Activated CD4-positive, alpha-beta T cell treated with anti-CD3 and anti-CD28 coated beads for 24 hours (primary cell): ENCODE measurements around the gene TAOK2.

Experiments used
- DNase-seq, 2 donors: peaks; one replicate each; pipeline ENCODE4 v3.0.0-alpha.2; 2020; ENCODE audit warnings: low read depth in 2 of 2

Gene TAOK2

DNA sequence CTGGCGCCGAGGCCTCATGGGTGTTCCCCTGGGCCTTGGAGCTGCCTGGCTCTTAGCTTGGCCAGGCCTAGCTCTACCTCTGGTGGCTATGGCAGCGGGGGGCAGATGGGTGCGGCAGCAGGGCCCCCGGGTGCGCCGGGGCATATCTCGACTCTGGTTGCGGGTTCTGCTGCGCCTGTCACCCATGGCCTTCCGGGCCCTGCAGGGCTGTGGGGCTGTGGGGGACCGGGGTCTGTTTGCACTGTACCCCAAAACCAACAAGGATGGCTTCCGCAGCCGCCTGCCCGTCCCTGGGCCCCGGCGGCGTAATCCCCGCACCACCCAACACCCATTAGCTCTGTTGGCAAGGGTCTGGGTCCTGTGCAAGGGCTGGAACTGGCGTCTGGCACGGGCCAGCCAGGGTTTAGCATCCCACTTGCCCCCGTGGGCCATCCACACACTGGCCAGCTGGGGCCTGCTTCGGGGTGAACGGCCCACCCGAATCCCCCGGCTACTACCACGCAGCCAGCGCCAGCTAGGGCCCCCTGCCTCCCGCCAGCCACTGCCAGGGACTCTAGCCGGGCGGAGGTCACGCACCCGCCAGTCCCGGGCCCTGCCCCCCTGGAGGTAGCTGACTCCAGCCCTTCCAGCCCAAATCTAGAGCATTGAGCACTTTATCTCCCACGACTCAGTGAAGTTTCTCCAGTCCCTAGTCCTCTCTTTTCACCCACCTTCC is 13.9 kb downstream of the TAOK2 start:
- no peak for DNase-seq

GRCh38 chr16:29988346-29989075 is 14.8 kb downstream of the TAOK2 start:
- no peak for DNase-seq

- DNase-seq: no peak
These were observed 15.6 kb downstream of the TAOK2 start for GRCh38 chr16:29989111-29989858.

GRCh38 chr16:29990034-29990433 is 16.4 kb downstream of the TAOK2 start:
- no peak for DNase-seq

DNA sequence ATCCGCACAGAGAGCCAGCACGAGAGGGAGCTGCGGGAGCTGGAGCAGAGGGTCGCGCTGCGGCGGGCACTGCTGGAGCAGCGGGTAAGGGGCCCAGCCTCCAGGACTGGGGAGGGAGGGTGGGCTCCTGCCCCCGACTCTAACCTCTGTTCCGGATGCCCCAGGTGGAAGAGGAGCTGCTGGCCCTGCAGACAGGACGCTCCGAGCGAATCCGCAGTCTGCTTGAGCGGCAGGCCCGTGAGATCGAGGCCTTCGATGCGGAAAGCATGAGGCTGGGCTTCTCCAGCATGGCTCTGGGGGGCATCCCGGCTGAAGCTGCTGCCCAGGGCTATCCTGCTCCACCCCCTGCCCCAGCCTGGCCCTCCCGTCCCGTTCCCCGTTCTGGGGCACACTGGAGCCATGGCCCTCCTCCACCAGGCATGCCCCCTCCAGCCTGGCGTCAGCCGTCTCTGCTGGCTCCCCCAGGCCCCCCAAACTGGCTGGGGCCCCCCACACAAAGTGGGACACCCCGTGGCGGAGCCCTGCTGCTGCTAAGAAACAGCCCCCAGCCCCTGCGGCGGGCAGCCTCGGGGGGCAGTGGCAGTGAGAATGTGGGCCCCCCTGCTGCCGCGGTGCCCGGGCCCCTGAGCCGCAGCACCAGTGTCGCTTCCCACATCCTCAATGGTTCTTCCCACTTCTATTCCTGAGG is 17.4 kb downstream of the TAOK2 start:
- DNase-seq: no peak

DNA sequence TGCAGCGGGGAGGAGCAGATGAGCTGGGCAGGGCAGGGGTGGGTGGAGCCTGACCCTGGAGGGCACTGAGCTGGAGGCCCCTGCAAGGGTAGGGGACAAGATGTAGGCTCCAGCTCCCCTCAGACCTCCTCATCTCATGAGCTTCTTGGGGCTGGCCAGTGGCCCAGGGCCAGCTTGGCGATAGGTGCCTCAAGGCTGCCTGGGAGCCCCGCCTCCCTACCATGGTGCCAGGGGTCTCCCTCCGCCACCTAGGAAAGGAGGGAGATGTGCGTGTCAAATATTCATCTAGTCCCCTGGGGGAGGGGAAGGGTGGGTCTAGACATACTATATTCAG is 17.9 kb downstream of the TAOK2 start:
- DNase-seq: no peak

DNA sequence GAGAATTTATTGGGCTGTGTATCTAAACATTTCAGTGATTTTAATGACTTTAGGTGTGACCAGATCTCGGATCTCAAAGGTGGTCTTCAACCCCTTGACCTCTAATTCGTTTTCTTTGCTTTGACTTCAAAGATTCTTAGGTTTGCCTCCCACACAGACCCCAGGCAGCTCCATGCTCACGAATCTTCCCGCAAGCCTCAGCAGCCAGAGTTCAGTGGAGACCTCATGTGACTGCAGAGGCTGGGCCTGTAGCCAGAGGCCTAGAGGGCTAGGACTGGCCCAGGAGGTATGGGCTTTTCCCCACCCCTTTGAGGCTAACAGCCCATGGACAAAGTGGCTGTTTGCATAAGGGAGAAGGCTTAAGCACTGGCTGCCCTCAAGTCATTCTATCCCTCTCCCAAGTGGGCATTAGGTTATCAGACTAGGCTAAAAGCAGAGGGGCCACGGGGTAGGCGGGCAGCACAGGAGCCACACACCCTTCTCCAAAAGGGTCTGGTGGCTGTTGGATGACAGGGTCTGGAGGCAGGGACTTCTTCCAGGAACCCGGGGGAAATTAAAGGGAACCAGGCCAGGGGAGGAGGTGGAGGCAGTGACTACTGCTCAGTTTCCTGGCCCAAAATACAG is 18.8 kb downstream of the TAOK2 start:
- no peak for DNase-seq

DNA sequence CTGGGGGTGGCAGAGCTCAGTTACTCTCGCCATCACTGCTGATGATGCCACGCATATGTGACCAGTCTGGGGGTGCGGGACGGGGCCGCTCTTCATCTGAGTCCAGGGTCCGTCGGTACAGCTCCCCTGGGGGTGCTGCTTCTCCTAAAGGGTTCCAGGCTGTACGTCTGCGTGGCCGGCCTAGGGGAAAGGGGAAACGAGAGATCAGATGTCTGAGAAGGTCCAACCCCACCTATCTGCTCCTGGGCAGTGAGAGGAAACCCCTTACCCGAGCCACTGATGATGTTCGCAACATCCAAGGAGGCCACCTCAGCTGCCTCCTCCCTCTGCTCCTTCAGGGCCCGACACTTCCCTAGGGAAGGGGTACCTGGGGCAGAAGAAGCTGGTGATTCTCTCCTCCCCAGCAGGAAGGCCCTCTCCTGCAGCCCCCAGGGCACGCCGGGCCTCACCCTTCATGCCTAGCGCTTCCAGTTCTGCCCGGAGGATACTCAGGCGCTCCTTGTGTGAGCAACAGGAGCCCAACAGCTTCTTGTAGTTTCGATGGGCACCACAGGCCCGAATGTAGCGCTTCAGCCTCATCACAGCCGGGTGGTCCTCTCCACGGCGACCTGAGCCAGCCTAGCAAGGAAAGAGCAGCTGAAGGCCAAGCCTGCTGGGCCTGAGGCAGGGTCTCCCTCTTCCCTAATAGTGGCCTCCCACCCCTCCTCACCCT is 19.7 kb downstream of the TAOK2 start:
- DNase-seq: no peak

DNA sequence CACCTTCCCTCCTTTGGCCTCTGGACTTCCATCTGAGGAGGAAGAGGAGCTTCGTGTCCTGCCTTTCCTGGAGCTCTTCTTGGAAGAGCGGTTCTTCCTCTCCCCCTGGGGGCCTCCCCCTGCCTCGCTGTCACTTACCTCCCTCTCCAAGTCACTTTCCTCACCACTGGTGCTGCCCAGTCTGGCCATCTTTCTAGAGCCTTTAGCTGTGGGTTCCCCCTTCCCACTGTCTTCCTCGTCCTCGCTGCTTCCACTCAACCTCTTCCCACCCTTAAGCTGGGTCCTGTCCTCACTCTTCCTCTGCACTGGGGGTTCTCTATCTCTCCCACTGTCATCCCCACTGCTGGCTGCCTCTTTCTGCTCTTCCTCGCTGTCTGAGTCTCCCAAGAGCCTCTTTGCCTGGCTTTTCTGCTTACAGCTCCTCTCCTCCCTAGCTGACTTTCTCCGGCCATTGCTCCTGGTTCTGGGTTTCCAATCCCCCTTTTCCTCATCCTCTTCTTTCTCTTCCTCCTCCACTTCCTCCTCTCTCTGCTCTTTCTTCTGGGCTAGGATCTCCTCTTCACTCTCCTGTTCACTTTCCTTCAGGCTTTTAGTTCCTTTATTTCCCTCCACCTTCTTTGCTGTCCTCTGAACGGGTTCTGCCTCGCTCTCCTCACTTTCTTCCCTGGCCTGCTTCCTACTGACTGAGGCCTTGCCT is 20.4 kb downstream of the TAOK2 start:
- no peak for DNase-seq

DNA sequence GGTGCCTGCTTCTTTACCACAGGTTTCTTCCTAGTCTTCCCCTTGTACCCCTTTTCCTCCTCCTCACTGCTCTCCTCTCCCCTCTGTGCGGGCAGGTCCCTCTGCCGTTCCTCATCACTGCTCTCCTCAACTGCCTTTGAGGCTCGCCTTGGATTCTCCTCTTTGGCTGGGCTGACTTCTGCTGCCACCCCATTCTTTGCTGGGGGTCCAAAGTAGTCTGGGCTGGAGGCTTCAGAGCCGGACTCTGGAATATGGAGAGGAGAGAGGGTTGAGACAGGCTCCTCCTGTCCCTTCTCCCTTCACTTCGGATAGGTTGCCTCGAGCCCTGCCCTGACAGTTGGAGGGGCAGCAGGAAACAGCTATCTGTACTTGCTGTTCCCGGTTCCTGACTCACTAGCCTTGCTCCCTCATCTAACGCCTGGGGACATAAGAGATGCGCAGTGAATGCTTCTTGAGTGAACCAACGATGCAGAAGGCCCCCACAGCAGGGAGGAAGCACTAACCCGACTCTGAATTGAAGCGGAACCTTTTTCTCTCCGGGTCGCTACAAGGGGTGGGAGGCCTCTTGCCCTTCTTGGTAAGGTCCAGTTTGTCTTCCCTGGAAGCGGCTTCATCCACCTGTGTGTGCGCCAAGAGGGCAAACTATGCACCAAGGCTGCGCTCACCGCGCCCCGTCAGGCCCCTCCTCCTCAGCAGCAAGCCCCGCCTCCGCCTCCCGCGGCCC is 21.1 kb downstream of the TAOK2 start:
- peak; percentile 61 to 72 for DNase-seq

DNA sequence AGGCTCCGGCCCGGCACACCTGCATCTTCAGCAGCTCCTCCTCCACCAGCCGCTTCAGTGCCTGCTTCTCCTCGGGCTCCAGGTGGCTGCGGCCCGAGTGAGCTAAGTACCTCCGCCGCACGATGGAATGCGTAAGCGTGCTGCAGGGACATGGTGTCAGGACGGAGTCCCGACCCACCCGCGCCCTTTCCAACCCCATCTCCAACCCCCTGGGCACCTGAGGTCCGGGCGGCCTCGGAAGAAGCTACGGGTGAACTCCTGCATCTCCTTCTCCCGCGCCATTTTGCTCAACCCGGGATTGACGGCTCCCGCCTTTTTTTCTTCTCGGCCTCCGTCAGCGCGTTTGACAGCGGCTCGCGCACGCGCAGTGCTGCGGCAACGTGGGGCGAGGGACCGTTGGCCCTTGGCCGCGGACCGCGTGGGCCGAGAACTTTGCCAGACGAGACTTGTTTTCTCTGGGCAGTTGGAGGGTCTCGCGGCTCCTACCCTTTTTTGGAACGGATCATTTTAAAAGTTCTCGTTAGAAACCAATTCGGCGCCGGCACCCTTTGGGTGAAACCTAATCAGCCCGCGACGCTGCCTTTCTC is 21.7 kb downstream of the TAOK2 start, which contains the start of gene HIRIP3:
Gene HIRIP3, minus strand, starts transcription at position 294 of the 587 bp plus-strand sequence. Its CDS starts 12 bp downstream, at position 282.
- DNase-seq: peak; percentile 75

DNA sequence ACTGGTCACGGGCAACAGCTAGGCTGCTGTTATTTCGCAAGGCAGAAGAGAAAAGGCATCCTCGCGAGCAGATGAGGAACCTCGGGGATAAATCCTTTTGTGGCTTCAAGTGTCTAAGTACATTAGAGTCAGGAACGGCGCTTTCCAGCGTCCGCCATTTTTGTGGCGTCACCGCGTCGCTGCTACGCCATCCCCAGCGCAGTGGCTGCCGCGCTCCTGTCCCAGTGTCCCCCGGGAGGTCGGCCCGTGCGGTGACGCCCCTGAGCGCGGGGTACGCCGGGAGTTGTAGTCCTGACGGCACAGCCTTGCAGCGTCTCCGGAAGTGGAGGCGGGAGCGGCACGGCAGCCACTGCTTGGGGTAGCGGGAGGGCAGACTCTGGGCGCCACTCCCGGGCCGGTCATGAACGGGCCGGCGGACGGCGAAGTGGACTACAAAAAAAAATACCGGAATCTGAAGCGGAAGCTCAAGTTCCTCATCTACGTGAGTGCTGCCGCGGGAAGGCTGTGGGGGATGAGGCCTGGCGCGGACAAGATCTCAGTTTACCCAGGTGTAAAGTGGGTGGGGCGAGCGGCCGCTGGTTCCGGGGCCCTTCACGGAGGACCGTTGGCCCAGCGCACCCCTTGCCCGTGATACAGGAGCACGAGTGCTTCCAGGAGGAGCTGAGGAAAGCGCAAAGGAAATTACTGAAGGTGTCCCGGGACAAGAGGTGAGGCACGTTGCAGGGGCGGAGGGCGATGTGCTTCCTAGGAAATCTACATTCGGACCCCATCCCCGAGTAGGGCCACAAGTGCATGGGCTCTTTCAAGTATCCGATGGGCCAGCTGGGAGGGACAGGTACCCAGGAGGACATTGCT is 22.5 kb downstream of the TAOK2 start, which contains the start of gene INO80E:
Gene INO80E, plus strand, starts transcription at position 331 of the 855 bp plus-strand sequence. Its CDS starts 70 bp downstream, at position 401.
- peak; percentile 97 to 99 for DNase-seq

DNA sequence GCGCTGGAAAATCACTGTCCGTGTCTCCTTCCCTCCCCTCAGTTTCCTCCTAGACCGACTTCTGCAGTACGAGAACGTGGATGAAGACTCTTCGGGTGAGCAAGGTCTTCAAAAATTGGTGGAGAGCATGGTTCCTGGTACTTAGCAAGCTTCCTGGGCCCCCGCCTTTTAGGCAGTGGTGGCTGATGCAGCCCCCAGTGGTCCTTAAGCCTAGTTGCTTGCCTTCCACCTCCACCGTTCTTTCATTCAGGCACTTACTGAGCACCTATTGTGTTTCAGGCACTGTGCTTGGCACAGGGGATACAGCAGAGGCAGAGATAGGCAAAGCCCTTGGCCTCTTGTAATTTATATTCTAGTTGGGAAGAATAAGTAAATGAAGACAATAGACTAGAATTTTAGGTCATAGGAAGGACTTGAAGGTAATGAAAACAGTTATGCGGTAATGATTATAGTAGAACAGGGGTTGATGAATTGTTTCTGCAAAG is 23.1 kb downstream of the TAOK2 start:
- no peak for DNase-seq

DNA sequence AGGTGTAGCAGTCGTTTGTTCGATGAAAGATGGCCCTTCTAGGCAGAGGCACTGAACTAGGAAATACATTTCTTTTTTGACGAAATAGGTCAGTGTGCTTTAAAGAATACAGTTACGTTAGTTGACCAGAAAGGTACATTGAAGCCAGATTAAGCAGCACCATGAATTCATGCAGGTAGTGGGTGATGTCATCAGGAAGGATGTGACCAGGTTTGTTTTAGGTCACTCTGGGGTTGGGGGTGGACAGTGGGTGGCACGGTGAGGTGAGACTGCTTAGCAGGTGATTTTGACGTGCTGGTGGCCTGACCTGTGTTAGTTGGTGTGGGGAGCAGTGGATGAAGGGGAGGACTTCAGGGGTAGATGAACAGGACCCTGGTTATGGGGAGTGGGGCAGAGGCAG is 25.9 kb downstream of the TAOK2 start:
- no peak for DNase-seq

DNA sequence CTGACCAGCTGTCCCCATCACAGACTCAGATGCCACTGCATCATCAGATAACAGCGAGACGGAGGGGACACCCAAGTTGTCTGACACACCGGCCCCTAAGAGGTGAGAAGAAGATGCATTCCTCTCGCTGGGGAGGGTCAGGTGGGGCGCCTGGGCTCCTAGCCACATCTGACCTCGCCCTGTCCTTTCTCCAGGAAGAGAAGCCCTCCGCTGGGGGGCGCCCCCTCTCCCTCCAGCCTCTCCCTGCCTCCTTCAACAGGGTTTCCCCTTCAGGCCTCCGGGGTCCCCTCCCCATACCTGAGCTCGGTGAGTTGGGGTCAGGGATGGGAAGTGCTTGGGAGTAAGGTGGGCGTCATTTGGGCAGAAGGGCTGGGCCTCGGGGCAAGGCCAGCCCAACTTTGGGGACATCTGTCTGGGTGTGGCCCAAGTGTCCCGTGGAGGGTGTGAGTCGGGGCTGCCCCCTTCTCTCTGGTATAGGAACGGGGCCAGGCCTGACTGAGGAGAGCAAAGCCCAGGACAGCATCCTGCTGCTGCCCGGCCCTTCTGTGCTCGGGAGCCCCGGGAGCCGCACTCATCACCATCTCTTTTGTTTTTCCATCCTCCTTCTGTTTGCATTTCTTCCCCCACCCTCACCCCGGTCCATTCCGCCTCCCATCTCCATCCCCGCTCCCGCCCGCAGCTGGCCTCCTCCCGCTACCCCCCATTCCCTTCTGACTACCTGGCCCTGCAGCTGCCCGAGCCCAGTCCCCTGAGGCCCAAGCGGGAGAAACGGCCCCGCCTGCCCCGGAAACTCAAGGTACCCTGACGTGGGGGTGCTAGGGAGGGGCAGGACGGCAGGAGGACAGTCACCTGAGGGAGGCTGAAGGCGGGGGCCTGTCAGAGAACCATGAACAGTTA is 27.3 kb downstream of the TAOK2 start:
- DNase-seq: no peak

DNA sequence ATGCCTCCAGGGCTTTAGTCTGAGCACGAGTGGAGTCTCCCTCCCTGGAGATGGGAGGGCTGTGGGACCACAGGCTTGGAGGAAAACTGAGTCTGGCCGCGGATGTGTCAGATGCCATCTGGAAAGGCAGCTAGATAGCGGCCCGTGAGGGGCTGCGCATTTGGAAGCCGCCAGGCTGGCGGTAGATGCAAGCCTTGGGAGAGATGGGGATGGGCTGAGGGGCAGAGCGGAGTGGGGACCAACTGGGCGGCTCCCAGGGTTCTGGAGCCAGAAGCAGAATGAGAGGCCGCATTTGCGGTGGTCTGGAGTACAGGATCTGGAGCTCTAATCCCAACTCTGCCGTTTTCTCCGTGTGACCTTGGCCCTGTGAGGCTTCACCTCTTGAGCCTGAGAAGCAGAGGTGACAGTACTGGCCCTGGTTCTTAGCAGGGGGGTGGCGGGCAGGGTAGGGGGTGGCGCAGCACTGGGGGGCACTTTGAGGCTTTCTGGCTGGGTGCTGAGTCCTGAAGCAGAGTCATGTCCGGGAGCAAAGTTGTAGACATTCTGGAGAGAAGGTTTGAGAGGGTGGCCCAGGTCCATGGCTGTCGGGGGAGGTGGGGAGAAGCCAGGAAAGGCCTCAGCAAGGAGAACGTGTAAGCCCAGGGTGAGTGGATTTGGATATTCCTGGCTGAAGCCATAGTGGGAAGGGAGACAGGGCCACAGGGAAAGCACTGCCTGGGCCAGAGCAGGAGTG is 29.1 kb downstream of the TAOK2 start:
- no peak for DNase-seq
